ENCODE results near the gene MAP2K5.

The MAP2K5 gene

GRCh38 chr15:67836955-67837354, 294.5 kb downstream of the MAP2K5 start:
- Histone ChIP-seq H3K9me3 (ENCODE audit: low read depth, low read length) (no peaks in the 10 kb centered on the region), H3K4me3 (no peak overlapping the region), H3K9ac (ENCODE audit: insufficient read length) (no peak overlapping the region), H3K36me3 (ENCODE audit: insufficient read depth, low read length) (no peaks in the 10 kb centered on the region), H3K27ac (no peak overlapping the region)
- TF ChIP-seq POLR2AphosphoS5 (IDR thresholded peaks at IDR 0.05; ENCODE audit: borderline replicate concordance, low read depth, low read length) = no peak
- no peak for DNase-seq (ENCODE audit: low read depth, low spot score)

GRCh38 chr15:67838789-67839332, 296.4 kb downstream of the MAP2K5 start:
- no peak overlapping the region for H3K9ac ChIP-seq (ENCODE audit: insufficient read length)
- no peak for DNase-seq (ENCODE audit: low read depth, low spot score)

GRCh38 chr15:67839499-67839928, 297.0 kb downstream of the MAP2K5 start:
- Histone ChIP-seq H3K4me3 (peak overlapping the region; percentile 92), H3K27ac (peak overlapping the region; percentile 89; the same call in 1 of the 2 replicates), H3K36me3 (ENCODE audit: insufficient read depth, low read length) (no peaks in the 10 kb centered on the region), H3K9me3 (ENCODE audit: low read depth, low read length) (no peaks in the 10 kb centered on the region), H3K9ac (ENCODE audit: insufficient read length) (peak overlapping the region; percentile 82)
- DNase-seq (ENCODE audit: low read depth, low spot score) = peak; percentile 32
- TF ChIP-seq POLR2AphosphoS5 (IDR thresholded peaks at IDR 0.05; ENCODE audit: borderline replicate concordance, low read depth, low read length) (no peak), EZH2 (IDR thresholded peaks at IDR 0.05) (no peak), FOXP2 (optimal IDR thresholded peaks at IDR 0.05; ENCODE audit: control extremely low read depth, extremely low read length, insufficient read depth) (no peak)

More at GRCh38 chr15:67838789-67839332, 296.4 kb downstream of the MAP2K5 start:
- no peaks in the 10 kb centered on the region for H3K36me3 ChIP-seq (ENCODE audit: insufficient read depth, low read length)
- H3K9me3 ChIP-seq (ENCODE audit: low read depth, low read length) = no peaks in the 10 kb centered on the region
- H3K4me3 ChIP-seq = peak overlapping the region; percentile 92; the same call in 1 of the 2 replicates
- no peak overlapping the region for H3K27ac ChIP-seq
- TF ChIP-seq POLR2AphosphoS5 (IDR thresholded peaks at IDR 0.05; ENCODE audit: borderline replicate concordance, low read depth, low read length) (no peak), EZH2 (IDR thresholded peaks at IDR 0.05) (no peak), FOXP2 (optimal IDR thresholded peaks at IDR 0.05; ENCODE audit: control extremely low read depth, extremely low read length, insufficient read depth) (no peak)

- H3K9me3 ChIP-seq (ENCODE audit: low read depth, low read length) = no peaks in the 10 kb centered on the region
- peak within 1 kb of the TSS; percentile 89 for H3K27ac ChIP-seq
- H3K36me3 ChIP-seq (ENCODE audit: insufficient read depth, low read length) = no peaks in the 10 kb centered on the region
- DNase-seq (ENCODE audit: low read depth, low spot score) = peak; percentile 93
- TF ChIP-seq EZH2 (IDR thresholded peaks at IDR 0.05) (no peak), POLR2AphosphoS5 (IDR thresholded peaks at IDR 0.05; ENCODE audit: borderline replicate concordance, low read depth, low read length) (peak; percentile 94), FOXP2 (optimal IDR thresholded peaks at IDR 0.05; ENCODE audit: control extremely low read depth, extremely low read length, insufficient read depth) (no peak)
- peak within 1 kb of the TSS; percentile 92 for H3K4me3 ChIP-seq
- H3K9ac ChIP-seq (ENCODE audit: insufficient read length) = peak within 1 kb of the TSS; percentile 82
Observed at GRCh38 chr15:67839929-67840748, 297.6 kb downstream of the MAP2K5 start, which contains the start of gene RNU6-1. RNU6-1 (minus strand) TSS chr15:67840045.

GRCh38 chr15:67840749-67841512, 298.4 kb downstream of the MAP2K5 start:
- Histone ChIP-seq H3K4me3 (peak overlapping the region; percentile 92), H3K9ac (ENCODE audit: insufficient read length) (peak overlapping the region; percentile 82), H3K27ac (peak overlapping the region; percentile 89), H3K36me3 (ENCODE audit: insufficient read depth, low read length) (no peaks in the 10 kb centered on the region), H3K9me3 (ENCODE audit: low read depth, low read length) (no peaks in the 10 kb centered on the region)
- DNase-seq (ENCODE audit: low read depth, low spot score) = no peak
- TF ChIP-seq EZH2 (IDR thresholded peaks at IDR 0.05) (no peak), POLR2AphosphoS5 (IDR thresholded peaks at IDR 0.05; ENCODE audit: borderline replicate concordance, low read depth, low read length) (no peak)

GRCh38 chr15:67841513-67841762, 298.9 kb downstream of the MAP2K5 start:
- no peak overlapping the region for H3K9ac ChIP-seq (ENCODE audit: insufficient read length)
- peak overlapping the region; percentile 92 for H3K4me3 ChIP-seq
- no peaks in the 10 kb centered on the region for H3K9me3 ChIP-seq (ENCODE audit: low read depth, low read length)
- no peak for DNase-seq (ENCODE audit: low read depth, low spot score)
- no peaks in the 10 kb centered on the region for H3K36me3 ChIP-seq (ENCODE audit: insufficient read depth, low read length)
- TF ChIP-seq POLR2AphosphoS5 (IDR thresholded peaks at IDR 0.05; ENCODE audit: borderline replicate concordance, low read depth, low read length) (no peak), EZH2 (IDR thresholded peaks at IDR 0.05) (no peak), FOXP2 (optimal IDR thresholded peaks at IDR 0.05; ENCODE audit: control extremely low read depth, extremely low read length, insufficient read depth) (no peak)
- no peak overlapping the region for H3K27ac ChIP-seq

GRCh38 chr15:67843092-67843501, 300.6 kb downstream of the MAP2K5 start:
- H3K36me3 ChIP-seq (ENCODE audit: insufficient read depth, low read length) = no peaks in the 10 kb centered on the region
- H3K27ac ChIP-seq = no peak overlapping the region
- DNase-seq (ENCODE audit: low read depth, low spot score) = no peak
- no peak overlapping the region for H3K9ac ChIP-seq (ENCODE audit: insufficient read length)
- no peak overlapping the region for H3K4me3 ChIP-seq
- TF ChIP-seq FOXP2 (optimal IDR thresholded peaks at IDR 0.05; ENCODE audit: control extremely low read depth, extremely low read length, insufficient read depth) = no peak
- TF ChIP-seq POLR2AphosphoS5 (IDR thresholded peaks at IDR 0.05; ENCODE audit: borderline replicate concordance, low read depth, low read length) = no peak
- TF ChIP-seq EZH2 (IDR thresholded peaks at IDR 0.05) = no peak
- H3K9me3 ChIP-seq (ENCODE audit: low read depth, low read length) = no peaks in the 10 kb centered on the region

- Histone ChIP-seq H3K9ac (ENCODE audit: insufficient read length) (no peak overlapping the region), H3K9me3 (ENCODE audit: low read depth, low read length) (no peaks in the 10 kb centered on the region), H3K36me3 (ENCODE audit: insufficient read depth, low read length) (no peaks in the 10 kb centered on the region), H3K4me3 (no peak overlapping the region), H3K27ac (no peak overlapping the region)
- no peak for DNase-seq (ENCODE audit: low read depth, low spot score)
- TF ChIP-seq POLR2AphosphoS5 (IDR thresholded peaks at IDR 0.05; ENCODE audit: borderline replicate concordance, low read depth, low read length) = no peak
- TF ChIP-seq EZH2 (IDR thresholded peaks at IDR 0.05) = no peak
- TF ChIP-seq FOXP2 (optimal IDR thresholded peaks at IDR 0.05; ENCODE audit: control extremely low read depth, extremely low read length, insufficient read depth) = no peak
Observed at GRCh38 chr15:67843571-67844387, 301.3 kb downstream of the MAP2K5 start.

Measured in SK-N-MC (cell line).